ENCODE measurements around the gene ZC2HC1C.

The ZC2HC1C gene

DNA sequence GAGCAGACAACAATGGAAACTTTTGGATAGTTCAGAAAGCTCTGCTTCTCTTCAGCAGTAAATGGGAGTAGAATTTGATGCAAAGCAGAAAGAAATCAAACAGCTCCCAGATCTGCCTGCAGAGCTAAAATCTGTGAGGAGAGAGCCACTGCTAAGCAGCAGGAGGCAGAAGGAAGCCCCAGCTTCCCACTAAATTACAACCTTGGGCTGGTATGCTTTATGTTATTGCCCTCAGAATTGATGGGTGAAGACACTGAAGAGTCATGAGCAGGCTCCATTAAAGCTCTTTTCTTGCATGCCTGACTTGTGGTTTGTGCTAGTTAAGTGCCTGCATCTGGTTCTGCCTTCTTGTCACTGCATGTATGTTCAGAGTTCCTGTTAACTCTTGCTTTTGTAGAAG, 8.4 kb downstream of the ZC2HC1C start:
- FAIRE-seq (no peak), DNase-seq (ENCODE audit: insufficient read length) (no peak)
- TF ChIP-seq POLR2A (IDR thresholded peaks at IDR 0.05; ENCODE audit: low read depth, low read length) (no peak), POLR2AphosphoS5 (IDR thresholded peaks at IDR 0.05; ENCODE audit: low read depth, low read length) (no peak), TAF1 (IDR thresholded peaks at IDR 0.05; ENCODE audit: borderline replicate concordance, low read depth, low read length) (no peak)

DNA sequence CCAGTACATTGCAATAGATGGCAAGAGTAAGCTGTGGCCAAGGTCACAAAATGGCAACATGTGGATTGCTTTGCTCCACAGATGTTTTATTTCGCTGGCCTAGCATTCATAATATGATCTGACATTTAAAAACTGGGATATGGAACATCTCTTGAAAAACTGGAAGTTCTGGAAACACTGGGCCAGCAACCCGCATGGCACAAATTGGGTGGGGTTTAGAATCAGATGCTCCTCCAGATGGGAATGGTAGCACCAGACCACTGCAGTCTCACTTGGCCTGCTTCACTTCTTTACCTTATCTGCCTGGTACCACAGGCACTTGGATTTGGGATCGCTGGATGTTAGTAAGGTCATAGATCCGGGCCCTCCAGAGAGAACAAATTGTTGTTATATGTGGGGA, 10.1 kb downstream of the ZC2HC1C start:
- no peak for TF ChIP-seq TAF1 (IDR thresholded peaks at IDR 0.05; ENCODE audit: borderline replicate concordance, low read depth, low read length)
- TF ChIP-seq POLR2A (IDR thresholded peaks at IDR 0.05; ENCODE audit: low read depth, low read length) = no peak
- TF ChIP-seq POLR2AphosphoS5 (IDR thresholded peaks at IDR 0.05; ENCODE audit: low read depth, low read length) = no peak
- FAIRE-seq = no peak
- no peak for DNase-seq (ENCODE audit: insufficient read length)

DNA sequence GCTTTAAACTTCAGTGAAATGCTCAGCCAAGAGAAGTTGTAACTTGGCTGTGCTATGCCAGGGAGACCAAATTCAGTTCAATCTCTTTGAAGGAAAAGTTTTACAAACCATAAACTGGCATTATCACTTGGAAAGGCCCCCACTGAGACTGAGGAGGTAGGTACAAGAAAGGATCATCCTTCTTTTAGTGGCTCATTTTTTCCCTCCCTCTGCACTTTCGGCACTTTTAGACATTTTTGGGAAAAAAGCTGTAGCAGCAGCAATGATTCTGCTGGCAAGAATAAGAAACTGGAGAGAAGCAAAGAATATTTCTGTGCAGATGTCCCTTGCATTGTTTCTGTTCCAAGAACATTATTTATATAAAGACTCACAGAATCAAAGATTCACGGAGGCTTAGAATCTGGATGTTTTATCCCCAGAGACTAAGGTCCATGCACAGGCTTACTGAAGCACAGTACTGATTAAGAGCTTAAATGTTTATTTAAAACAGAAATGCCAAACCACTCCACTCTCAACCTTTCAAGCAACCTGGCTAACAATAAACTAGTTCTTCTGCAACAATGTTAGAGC, 12.3 kb downstream of the ZC2HC1C start:
- TF ChIP-seq POLR2AphosphoS5 (IDR thresholded peaks at IDR 0.05; ENCODE audit: low read depth, low read length) = no peak
- no peak for TF ChIP-seq TAF1 (IDR thresholded peaks at IDR 0.05; ENCODE audit: borderline replicate concordance, low read depth, low read length)
- no peak for TF ChIP-seq POLR2A (IDR thresholded peaks at IDR 0.05; ENCODE audit: low read depth, low read length)
- FAIRE-seq = no peak

DNA sequence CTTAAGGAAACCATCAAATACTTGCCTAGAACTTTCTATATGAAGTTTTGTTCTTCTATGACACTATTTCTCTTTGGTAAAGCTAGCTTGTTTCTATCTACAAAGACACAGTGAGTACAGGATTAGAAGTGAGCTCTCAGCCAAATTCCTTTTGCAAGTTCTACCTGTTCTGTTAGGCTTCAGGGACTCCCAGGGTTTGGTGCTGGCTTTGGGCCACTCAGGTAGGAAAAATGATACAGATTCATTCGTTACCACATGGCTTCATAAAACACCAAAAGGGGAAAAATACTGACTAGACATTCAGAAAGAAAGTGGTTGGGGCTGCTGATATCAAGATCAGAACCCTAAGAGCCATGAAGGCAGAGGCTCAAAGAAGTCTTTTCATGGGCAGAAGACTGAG, 13.8 kb downstream of the ZC2HC1C start:
- TF ChIP-seq TAF1 (IDR thresholded peaks at IDR 0.05; ENCODE audit: borderline replicate concordance, low read depth, low read length) = no peak
- no peak for TF ChIP-seq POLR2AphosphoS5 (IDR thresholded peaks at IDR 0.05; ENCODE audit: low read depth, low read length)
- TF ChIP-seq POLR2A (IDR thresholded peaks at IDR 0.05; ENCODE audit: low read depth, low read length) = no peak
- no peak for FAIRE-seq
- DNase-seq (ENCODE audit: insufficient read length) = no peak

More for the DNA sequence above, 12.3 kb downstream of the ZC2HC1C start:
- no peak for DNase-seq (ENCODE audit: insufficient read length)

DNA sequence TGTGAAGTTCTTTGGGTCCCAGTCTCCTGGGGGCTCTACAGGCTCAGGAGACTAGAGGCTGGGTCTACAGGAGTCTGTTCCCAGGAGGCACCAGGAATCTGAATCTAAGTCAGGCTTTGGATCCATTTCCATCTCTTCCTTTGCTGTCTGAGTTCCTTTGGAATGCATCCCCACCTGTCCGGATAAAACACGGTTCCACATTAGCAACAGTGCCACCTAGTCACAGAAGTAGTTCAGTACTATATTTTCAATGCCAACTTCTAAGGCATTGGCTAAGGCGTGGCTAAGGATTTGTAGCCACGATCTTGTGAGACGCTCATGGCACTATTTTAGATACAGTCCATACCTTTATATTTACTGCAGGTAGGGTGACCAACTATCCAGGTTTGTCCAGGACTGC, 15.1 kb downstream of the ZC2HC1C start:
- FAIRE-seq (no peak), DNase-seq (ENCODE audit: insufficient read length) (no peak)
- TF ChIP-seq POLR2A (IDR thresholded peaks at IDR 0.05; ENCODE audit: low read depth, low read length) (no peak), TAF1 (IDR thresholded peaks at IDR 0.05; ENCODE audit: borderline replicate concordance, low read depth, low read length) (no peak), POLR2AphosphoS5 (IDR thresholded peaks at IDR 0.05; ENCODE audit: low read depth, low read length) (no peak)

DNA sequence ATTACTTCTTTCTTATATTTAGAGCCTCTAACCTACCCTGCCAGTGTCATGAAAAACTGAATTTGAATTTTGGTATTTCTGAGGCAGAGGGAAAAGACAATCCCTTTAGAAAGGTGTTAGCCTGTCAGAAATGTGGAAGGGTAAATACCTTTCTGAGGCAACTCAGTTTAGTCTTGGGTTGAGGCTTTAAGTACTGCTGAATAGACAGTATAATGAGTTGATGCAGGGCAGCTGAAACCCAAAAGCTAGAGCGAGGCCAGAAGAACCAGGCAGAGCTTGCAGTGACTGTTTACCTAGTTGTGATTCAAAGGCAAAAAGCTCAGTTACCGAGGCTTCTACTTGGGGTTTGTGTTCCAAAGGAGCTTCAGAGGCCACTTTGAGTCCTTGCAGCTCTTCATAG, 18.7 kb downstream of the ZC2HC1C start:
- no peak for DNase-seq (ENCODE audit: insufficient read length)
- no peak for TF ChIP-seq POLR2A (IDR thresholded peaks at IDR 0.05; ENCODE audit: low read depth, low read length)
- no peak for TF ChIP-seq TAF1 (IDR thresholded peaks at IDR 0.05; ENCODE audit: borderline replicate concordance, low read depth, low read length)
- TF ChIP-seq POLR2AphosphoS5 (IDR thresholded peaks at IDR 0.05; ENCODE audit: low read depth, low read length) = no peak
- FAIRE-seq = no peak

DNA sequence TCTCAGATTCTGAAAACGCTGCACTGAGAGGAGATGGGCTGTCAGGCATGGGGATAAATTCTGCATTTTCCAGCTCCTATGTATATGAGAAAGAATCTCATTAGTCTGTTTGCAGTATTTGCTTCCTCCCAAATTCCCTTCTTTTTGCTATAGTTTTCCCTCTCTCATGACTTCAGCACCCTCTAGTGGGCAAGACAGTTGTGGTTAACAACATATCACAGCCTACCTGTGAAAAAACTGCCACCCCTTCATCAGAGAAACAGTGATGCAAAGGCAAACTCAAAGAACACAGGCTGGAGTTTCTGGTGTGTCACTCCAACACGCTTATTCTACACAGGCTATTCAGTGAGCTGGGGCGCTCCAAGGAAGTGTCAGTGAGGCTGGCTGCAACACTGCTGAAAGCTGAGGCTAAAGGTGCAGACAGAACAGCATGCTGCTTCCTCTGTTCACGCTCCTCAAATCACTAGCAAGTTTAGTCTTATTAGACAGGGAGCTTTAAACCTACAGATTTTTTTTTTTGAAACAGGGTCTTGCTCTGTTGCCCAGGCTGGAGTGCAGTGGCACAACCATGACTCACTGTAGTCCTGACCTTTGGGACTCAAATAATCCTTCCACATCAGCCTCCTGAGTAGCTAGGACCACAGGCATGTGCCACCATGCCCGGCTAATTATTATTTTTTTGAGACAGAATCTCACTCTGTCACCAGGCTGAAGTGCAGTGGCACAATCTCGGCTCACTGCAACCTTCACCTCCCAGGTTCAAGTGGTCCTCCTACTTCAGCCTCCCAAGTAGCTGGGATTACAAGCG, 19.3 kb downstream of the ZC2HC1C start:
- TF ChIP-seq POLR2AphosphoS5 (IDR thresholded peaks at IDR 0.05; ENCODE audit: low read depth, low read length) (no peak), TAF1 (IDR thresholded peaks at IDR 0.05; ENCODE audit: borderline replicate concordance, low read depth, low read length) (no peak), POLR2A (IDR thresholded peaks at IDR 0.05; ENCODE audit: low read depth, low read length) (no peak)
- FAIRE-seq (no peak), DNase-seq (ENCODE audit: insufficient read length) (no peak)

DNA sequence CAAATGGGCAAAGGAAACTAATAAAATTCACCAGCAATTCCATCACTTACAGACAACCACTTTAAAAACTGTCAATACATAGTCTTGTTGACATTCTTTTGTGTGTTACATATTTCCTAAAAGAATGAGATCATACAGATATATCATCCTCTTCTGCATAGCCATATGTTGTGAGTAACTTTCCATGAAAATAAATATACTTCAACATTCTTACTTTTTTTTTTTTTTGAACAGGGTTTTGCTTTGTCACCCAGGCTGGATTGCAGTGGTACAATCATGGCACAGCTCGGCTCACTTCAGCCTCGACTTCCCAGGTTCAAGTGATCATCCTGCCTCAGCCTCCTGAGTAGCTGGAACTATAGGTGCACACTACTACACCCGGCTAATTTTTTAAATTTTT, 20.9 kb downstream of the ZC2HC1C start:
- no peak for DNase-seq (ENCODE audit: insufficient read length)
- no peak for FAIRE-seq
- TF ChIP-seq POLR2A (IDR thresholded peaks at IDR 0.05; ENCODE audit: low read depth, low read length) (no peak), TAF1 (IDR thresholded peaks at IDR 0.05; ENCODE audit: borderline replicate concordance, low read depth, low read length) (no peak), POLR2AphosphoS5 (IDR thresholded peaks at IDR 0.05; ENCODE audit: low read depth, low read length) (no peak)

DNA sequence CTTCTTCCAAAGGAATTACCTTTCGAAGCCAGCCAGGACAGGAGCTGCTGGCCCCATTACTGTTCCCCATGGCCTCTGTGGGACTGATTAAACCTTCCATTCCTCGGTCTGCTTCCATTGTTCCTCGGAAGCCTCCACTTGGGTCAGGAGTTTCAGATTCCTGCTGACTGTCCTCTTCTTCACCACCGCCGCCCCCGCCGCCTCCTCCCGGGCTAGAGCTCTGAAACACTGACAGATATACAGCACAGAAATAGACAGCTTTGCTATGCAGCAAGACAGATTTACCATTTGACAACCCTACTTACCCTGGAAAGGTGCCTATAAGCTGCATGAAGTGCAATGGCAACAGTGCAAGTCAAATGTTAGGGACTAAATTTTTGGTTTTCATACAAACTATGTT, 21.8 kb downstream of the ZC2HC1C start:
- TF ChIP-seq POLR2A (IDR thresholded peaks at IDR 0.05; ENCODE audit: low read depth, low read length) = no peak
- no peak for TF ChIP-seq TAF1 (IDR thresholded peaks at IDR 0.05; ENCODE audit: borderline replicate concordance, low read depth, low read length)
- no peak for TF ChIP-seq POLR2AphosphoS5 (IDR thresholded peaks at IDR 0.05; ENCODE audit: low read depth, low read length)
- FAIRE-seq (no peak), DNase-seq (ENCODE audit: insufficient read length) (no peak)

DNA sequence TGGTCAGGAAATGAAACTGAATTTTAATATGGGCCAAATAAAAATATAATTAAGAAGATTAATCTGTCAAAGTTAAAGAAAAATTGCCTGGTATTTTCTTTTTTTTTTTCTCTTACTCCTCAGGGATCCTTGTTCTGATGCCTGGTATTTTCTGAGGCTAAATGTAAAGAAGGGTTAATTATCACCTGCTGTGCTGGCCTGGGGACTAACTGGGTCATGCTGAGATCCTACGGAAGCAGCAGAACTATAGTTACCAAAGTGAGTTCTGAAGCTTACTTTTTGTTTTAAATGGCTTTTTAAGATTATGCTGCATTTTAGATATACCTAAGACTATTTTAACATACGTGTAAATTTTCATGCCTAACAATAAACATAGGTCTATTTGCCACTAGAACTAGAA, 23.3 kb downstream of the ZC2HC1C start:
- DNase-seq (ENCODE audit: insufficient read length) = no peak
- TF ChIP-seq TAF1 (IDR thresholded peaks at IDR 0.05; ENCODE audit: borderline replicate concordance, low read depth, low read length) (no peak), POLR2A (IDR thresholded peaks at IDR 0.05; ENCODE audit: low read depth, low read length) (no peak), POLR2AphosphoS5 (IDR thresholded peaks at IDR 0.05; ENCODE audit: low read depth, low read length) (no peak)
- FAIRE-seq = no peak

DNA sequence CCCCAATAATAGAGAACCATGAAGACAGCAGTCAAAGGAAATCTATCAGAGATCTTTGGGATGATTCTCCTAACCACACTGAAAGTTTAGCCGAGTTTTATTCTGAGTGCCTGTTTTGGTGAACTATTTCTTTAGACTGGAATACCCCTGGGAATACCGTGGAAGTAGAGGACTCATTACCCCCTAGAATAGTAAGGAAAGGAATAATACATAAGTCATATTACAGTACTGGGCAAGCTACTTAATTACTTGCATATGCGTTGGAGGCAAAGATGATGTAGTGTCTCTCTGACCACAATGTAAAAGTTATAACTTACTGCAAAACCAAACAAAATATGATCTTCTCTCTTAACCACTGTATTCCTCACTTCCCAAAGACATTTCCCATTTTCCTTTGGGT, 25.5 kb downstream of the ZC2HC1C start:
- FAIRE-seq (no peak), DNase-seq (ENCODE audit: insufficient read length) (no peak)
- TF ChIP-seq TAF1 (IDR thresholded peaks at IDR 0.05; ENCODE audit: borderline replicate concordance, low read depth, low read length) = no peak
- no peak for TF ChIP-seq POLR2AphosphoS5 (IDR thresholded peaks at IDR 0.05; ENCODE audit: low read depth, low read length)
- no peak for TF ChIP-seq POLR2A (IDR thresholded peaks at IDR 0.05; ENCODE audit: low read depth, low read length)

DNA sequence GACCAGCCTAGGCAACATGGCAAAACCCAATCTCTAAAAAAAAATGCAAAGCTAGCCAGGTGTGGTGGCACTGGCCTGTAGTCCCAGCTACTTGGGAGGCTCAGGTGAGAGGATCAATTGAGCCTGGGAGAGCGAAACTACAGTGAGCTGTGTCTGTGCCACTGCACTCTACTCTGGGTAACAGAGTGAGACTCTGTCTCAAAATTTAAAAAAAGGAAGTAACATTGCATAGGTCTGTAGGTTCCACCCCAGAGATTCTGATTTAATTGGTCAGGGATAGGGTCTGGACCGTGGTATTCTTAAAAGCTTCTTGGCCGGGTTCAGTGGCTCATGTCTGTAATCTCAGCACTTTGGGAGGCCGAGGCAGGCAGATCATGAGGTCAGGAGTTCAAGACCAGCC, 26.2 kb downstream of the ZC2HC1C start:
- DNase-seq (ENCODE audit: insufficient read length) = no peak
- FAIRE-seq = no peak
- TF ChIP-seq TAF1 (IDR thresholded peaks at IDR 0.05; ENCODE audit: borderline replicate concordance, low read depth, low read length) (no peak), POLR2AphosphoS5 (IDR thresholded peaks at IDR 0.05; ENCODE audit: low read depth, low read length) (no peak), POLR2A (IDR thresholded peaks at IDR 0.05; ENCODE audit: low read depth, low read length) (no peak)
